Kidney (tissue), 14 donors: ENCODE data around the gene OR10H3. TPM values are rescaled to one million over a fixed set of nuclear protein-coding genes. Genes with fewer than 3 reads are reported as not detected.
"Not testable (repeated sequence)": the region's sequence is repeated elsewhere in the genome, so short reads cannot be mapped to it uniquely, and the experiment has no call there.

ENCODE experiments used
- DNase-seq, 5 donors: peaks; one replicate each; pipeline ENCODE4 v3.0.0-alpha.2; 2013 to 2020
- FAIRE-seq: peaks from 2 replicates; lab custom pipeline; 2012; peaks lifted over from hg19 to GRCh38; lab: Jason Lieb, UNC
- H3K27ac ChIP-seq, 2 donors: one replicate each; pipeline ENCODE4 v1.7.0; 2013; ENCODE audit warnings: low read depth in 2 of 2, low read length in 2 of 2, inconsistent platforms in 1 of 2
- H3K27me3 ChIP-seq: one replicate; pipeline ENCODE4 v1.7.1; 2013; ENCODE audit warnings: low read length, inconsistent platforms; ENCODE audit not compliant: control insufficient read depth, insufficient read depth
- H3K36me3 ChIP-seq, 3 donors: one replicate each; pipeline versions ENCODE4 v1.7.0 to v1.7.1; 2013; ENCODE audit warnings: low read length in 3 of 3, control low read depth in 1 of 3, inconsistent platforms in 1 of 3; ENCODE audit not compliant: insufficient read depth in 3 of 3, control insufficient read depth in 2 of 3
- H3K4me1 ChIP-seq, 3 donors: one replicate each; pipeline versions ENCODE4 v1.7.0 to v1.7.1; 2013; ENCODE audit warnings: low read length in 3 of 3, inconsistent platforms in 1 of 3, low read depth in 1 of 3; ENCODE audit not compliant: control insufficient read depth in 2 of 3, insufficient read depth in 2 of 3
- H3K4me3 ChIP-seq, 3 donors: one replicate each; pipeline versions ENCODE4 v1.7.0 to v1.8.1; 2013; ENCODE audit warnings: low read length in 3 of 3, control low read depth in 1 of 3, inconsistent platforms in 1 of 3
- H3K9ac ChIP-seq, 3 donors: one replicate each; pipeline versions ENCODE4 v1.7.0 to v1.7.1; 2013; ENCODE audit warnings: low read length in 3 of 3, control low read depth in 1 of 3, inconsistent platforms in 1 of 3
- H3K9me3 ChIP-seq, 3 donors: one replicate each; pipeline versions ENCODE4 v1.7.0 to v1.7.1; 2013; ENCODE audit warnings: low read length in 3 of 3, control low read depth in 1 of 3, inconsistent platforms in 1 of 3; ENCODE audit not compliant: control insufficient read depth in 2 of 3, insufficient read depth in 1 of 3
- CTCF ChIP-seq: IDR thresholded peaks from 3 replicates; pipeline ENCODE4 v1.5.1; 2012; ENCODE audit warnings: mild to moderate bottlenecking, moderate library complexity, borderline replicate concordance; ENCODE audit not compliant: insufficient read depth; ENCODE audit errors: extremely low read depth
- intact Hi-C: fragments of 100-400 bp; cut with DNase I; formaldehyde crosslinking; loops from one replicate; pipeline ENCODE4 v1.11.1; 2022
- polyA plus RNA-seq: library from polyadenylated mRNA; stranded (reverse); fragments of 350-450 nt; fragmentation: Illumina TruSeq; extraction: RNeasy Lipid Tissue Mini Kit (QIAGEN cat#74804); gene quantifications from one replicate; pipeline ENCODE4 v1.2.3, GENCODE V29; 2014; ENCODE audit warnings: low read depth, low replicate concordance; ENCODE audit not compliant: insufficient read depth
- total RNA-seq: library from RNA; stranded (reverse); fragmentation: NEBNext Ultra II Directional; extraction: Animal tissue kit (Norgen Biotek cat#: 25700); gene quantifications from one replicate; pipeline ENCODE4 v1.2.1, GENCODE V29; 2021
- donor health status: control.
- donor health status: control.
- donor health status: control.
- donor health status: control.
- donor health status: control.
- donor health status: DM: yes; HTN: yes; CAD: no.
- donor health status: Normal renal cell carcinoma (clear cell type).

Gene OR10H3
- total and polyA plus RNA-seq, 2 donors from 2014 or later = not detected

- Histone ChIP-seq H3K4me3 (no peak overlapping the region), H3K36me3 (no peaks in the 10 kb centered on the region), H3K9me3 (no peaks in the 10 kb centered on the region), H3K4me1 (no peaks in the 10 kb centered on the region), H3K9ac (no peak overlapping the region), H3K27me3 (no peaks in the 10 kb centered on the region), H3K27ac (no peak overlapping the region)
- DNase-seq (no peak), FAIRE-seq (no peak)
- TF ChIP-seq CTCF = no peak
- intact Hi-C loops = no loop called here
These were observed 44.4 kb downstream of the OR10H3 start for GRCh38 chr19:15782211-15782610.

DNA sequence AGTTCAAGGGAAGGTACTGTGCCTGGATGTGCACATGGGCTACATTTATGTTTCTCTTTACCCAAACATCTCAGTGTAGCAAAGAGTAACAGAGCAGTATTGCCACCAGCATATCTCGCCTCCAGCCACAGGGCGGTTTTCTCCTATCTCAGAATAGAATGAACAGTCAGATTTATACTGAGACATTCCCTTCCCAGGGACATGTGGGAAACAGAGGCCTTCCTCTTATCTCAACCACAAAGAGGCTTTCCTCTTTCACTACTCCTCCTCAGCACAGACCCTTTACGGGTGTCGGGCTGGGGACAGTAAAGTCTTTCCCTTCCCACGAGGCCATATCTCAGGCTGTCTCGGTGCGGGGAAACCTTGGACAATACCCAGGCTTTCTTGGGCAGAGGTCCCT, 45.1 kb downstream of the OR10H3 start:
- H3K4me3 ChIP-seq, H3K9ac ChIP-seq, FAIRE-seq, H3K27me3 ChIP-seq, DNase-seq, H3K9me3 ChIP-seq, H3K4me1 ChIP-seq, H3K27ac ChIP-seq, H3K36me3 ChIP-seq, intact Hi-C loops: not testable (repeated sequence)

GRCh38 chr19:15787611-15788155, 49.9 kb downstream of the OR10H3 start, which contains the start of gene OR10H5:
Gene OR10H5 (plus strand): TSS chr19:15787661. CDS start chr19:15794049, 6,388 bp downstream.
- H3K27ac ChIP-seq = no peak within 1 kb of the TSS
- H3K27me3 ChIP-seq = no peaks in the 10 kb centered on the region

More at GRCh38 chr19:15787611-15788155, 49.9 kb downstream of the OR10H3 start, which contains the start of gene OR10H5:
- Histone ChIP-seq H3K9ac (no peak within 1 kb of the TSS), H3K4me1 (no peaks in the 10 kb centered on the region), H3K9me3 (no peaks in the 10 kb centered on the region), H3K4me3 (no peak within 1 kb of the TSS), H3K36me3 (no peaks in the 10 kb centered on the region)
- DNase-seq (no peak), FAIRE-seq (no peak)
- intact Hi-C loops = no loop called here
- TF ChIP-seq CTCF = no peak
